Measurements from ENCODE around the gene PLXNA4.

GRCh38 chr7:132154695-132155471 is 421.4 kb downstream of the PLXNA4 start:
- TF ChIP-seq CTCF (IDR thresholded peaks at IDR 0.05) (no peak), POLR2AphosphoS5 (IDR thresholded peaks at IDR 0.05) (no peak), POLR2A (IDR thresholded peaks at IDR 0.05) (no peak)

All from stomach (tissue), 4 donors.